ENCODE results near the gene ZBTB8B.
A peak's percentile ranks its signal among the peaks of the same experiment; 100 is the strongest.
"Not testable (repeated sequence)": the region's sequence is repeated elsewhere in the genome, so short reads cannot be mapped to it uniquely, and the experiment has no call there.

Gene ZBTB8B

DNA sequence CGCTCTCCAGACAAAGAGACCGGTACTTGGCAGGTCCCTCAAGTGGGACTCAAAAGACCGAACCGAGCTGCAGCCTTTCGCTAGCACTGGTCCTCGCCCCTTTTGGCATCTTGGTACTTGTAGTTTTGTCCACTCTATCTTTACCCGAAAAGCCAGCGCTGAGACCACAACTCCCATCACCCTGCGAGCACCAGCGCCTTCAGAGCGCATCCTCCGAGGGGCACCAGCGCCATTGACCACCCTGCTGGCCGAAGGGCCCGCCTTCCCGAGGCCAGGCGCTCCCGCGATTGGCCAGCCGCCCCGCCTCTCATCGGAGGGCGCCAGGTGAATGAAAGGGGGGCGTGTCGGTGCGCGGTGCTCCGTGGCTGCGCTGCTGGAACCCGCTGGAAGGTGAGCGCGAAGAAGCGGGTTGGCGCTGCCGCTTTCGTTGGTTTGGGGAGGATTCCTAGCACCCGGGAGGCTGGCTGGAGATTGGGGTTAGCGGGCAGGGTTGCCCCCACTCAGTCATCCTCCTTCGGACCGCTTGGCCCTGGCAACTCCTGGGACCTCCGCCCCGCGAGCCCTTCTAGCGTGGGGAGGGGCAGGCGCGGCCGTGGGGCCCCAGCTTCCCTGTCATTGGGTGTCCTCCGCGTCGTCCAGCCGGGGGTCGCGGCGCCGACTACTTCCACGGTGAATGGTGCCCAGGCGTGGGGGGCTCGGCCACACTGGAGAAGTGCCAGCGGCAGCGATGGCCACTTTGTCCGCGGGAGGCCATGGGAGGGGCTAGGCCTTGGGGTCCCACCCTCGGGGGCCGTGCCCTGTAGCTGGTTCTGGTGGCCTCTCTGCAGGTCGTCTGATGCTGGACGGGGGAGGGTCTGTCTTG lies at the start of gene ZBTB8B:
Gene ZBTB8B, plus strand, starts transcription at position 357 of the 862 bp plus-strand sequence. CDS start 5,553 bp downstream, outside the sequence.
- peak within 1 kb of the TSS; percentile 62 for H3K4me3 ChIP-seq (ENCODE audit: low read depth, low read length)
- DNase-seq (ENCODE audit: low read depth): peak; percentile 88
- TF ChIP-seq, protein P1, sequence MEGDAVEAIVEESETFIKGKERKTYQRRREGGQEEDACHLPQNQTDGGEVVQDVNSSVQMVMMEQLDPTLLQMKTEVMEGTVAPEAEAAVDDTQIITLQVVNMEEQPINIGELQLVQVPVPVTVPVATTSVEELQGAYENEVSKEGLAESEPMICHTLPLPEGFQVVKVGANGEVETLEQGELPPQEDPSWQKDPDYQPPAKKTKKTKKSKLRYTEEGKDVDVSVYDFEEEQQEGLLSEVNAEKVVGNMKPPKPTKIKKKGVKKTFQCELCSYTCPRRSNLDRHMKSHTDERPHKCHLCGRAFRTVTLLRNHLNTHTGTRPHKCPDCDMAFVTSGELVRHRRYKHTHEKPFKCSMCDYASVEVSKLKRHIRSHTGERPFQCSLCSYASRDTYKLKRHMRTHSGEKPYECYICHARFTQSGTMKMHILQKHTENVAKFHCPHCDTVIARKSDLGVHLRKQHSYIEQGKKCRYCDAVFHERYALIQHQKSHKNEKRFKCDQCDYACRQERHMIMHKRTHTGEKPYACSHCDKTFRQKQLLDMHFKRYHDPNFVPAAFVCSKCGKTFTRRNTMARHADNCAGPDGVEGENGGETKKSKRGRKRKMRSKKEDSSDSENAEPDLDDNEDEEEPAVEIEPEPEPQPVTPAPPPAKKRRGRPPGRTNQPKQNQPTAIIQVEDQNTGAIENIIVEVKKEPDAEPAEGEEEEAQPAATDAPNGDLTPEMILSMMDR (conservative IDR thresholded peaks at IDR 0.05; ENCODE audit: low read depth, low read length): peak; percentile 6

DNA sequence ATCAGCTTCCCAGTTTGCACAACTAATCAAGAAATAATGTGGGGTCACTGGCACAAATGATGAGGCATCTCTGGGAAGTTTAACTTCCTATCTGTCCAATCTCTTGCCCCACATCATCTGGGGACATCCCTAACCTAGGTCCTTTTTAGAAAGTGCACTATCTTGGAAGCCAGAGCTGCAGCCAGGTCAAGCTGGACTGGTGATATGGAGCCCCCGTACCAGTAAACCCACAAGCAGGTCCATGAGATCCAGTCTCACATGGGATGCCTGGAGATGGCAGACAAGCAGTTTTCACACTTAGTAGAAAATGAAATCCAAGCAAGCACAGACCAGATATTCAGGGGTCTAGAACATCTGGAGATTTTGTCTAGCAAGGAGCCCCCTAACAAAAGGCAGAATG lies 43.1 kb upstream of the ZBTB8B start:
- DNase-seq (ENCODE audit: low read depth): no peak
- no peak overlapping the region for H3K4me3 ChIP-seq (ENCODE audit: low read depth, low read length)
- TF ChIP-seq, protein P1 (conservative IDR thresholded peaks at IDR 0.05; ENCODE audit: low read depth, low read length): no peak

DNA sequence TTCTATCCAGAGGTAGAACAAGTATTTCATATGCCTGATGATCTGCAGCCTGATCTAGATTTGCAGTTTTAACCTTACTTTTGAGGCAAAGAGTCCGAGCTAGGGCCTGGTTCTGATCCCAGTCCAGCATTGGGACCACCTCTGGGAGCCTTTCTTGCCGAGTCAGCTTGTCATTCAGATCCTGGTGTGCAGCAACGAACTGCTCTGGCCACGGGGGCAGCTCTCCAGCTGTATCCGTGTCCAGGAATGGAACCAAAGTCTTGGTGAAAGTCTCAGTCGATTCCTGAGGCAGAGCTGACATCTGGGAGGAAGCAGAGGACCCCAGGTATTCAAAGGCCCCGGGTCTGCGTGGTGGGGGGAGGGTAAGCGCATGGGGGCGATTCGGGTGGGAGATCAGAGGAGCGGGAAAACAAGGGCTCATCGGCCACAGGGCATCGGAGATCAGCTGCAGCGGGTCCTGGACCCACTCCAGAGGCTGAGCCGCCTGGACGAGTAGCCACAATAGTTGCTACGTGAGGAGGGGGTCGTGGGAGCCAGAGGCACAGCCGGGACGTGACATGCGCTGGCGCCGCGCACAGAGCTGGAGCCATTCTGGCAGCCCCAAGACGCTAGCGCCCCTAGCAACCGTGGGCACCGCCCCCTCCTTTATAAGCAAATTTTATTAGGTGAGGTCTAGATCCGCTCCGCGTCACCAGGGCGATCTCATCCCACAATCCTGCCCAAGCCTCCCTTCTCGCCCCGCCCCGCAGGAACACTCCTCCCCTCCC lies 38.2 kb upstream of the ZBTB8B start:
- DNase-seq (ENCODE audit: low read depth): no peak
- TF ChIP-seq, protein P1 (conservative IDR thresholded peaks at IDR 0.05; ENCODE audit: low read depth, low read length): no peak
- peak overlapping the region; percentile 47 for H3K4me3 ChIP-seq (ENCODE audit: low read depth, low read length)

DNA sequence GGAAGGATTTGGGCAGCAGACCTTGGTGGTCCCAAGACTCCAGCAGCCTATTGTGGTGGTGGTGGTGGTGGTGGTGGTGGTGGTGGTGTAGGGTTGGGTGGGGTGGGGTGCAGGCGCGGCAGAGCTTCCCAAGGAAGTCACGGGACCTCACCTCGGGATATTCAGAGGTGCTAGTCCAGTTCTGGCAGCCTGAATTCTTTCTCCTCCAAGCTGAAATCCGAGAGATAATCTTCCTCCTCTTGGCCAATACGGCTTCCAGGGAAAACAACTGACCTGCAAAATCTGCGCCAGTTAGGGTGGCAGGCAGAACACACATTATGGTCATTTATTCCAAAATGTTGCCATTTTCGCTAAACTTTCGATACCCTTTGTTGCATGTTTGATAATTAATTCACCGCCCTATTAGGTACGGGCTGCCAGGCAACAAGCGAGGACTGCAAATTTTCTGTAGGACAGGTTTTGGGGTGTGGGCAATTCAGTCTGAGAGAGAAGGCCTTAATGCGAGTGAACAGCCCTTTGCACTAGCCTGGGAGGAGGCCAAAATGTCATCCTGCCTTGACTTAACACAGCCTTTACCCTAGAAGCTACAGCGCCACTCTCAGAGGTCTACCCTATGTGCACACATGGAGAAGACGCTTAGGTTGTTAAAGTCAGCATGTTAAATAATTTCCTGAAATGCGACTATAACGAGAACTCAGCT lies 37.5 kb upstream of the ZBTB8B start:
- TF ChIP-seq, protein P1 (conservative IDR thresholded peaks at IDR 0.05; ENCODE audit: low read depth, low read length): no peak
- DNase-seq (ENCODE audit: low read depth): no peak
- H3K4me3 ChIP-seq (ENCODE audit: low read depth, low read length): no peak overlapping the region

DNA sequence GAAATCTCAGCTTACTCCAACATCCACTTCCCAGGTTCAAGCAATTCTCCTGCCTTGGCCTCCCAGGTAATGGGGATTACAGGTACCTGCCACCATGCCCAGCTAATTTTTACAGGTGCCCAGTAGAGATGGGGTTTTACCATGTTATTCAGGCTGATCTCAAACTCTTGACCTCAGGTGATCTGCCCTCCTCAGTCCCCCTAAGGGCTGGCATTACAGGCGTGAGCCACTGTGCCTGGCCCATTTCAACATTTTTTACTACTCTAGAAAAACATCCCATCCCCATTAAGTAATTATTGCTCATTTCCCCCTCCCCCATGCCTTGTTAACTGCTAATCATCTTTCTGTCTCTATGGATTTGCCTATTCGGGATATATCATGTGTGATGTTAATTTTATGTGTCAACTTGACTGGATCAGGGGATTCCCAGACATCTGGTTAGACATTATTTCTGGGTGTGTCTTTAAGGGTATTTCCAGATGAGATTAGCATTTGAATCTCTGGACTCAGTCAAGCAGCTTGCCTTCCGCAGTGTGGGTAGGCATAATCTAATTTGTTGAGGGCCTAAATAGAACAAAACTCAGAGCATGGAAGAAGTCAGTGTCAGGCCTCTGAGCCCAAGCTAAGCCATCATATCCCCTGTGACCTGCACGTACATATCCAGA lies 33.0 kb upstream of the ZBTB8B start:
- no peak for DNase-seq (ENCODE audit: low read depth)
- no peak overlapping the region for H3K4me3 ChIP-seq (ENCODE audit: low read depth, low read length)
- TF ChIP-seq, protein P1 (conservative IDR thresholded peaks at IDR 0.05; ENCODE audit: low read depth, low read length): no peak

DNA sequence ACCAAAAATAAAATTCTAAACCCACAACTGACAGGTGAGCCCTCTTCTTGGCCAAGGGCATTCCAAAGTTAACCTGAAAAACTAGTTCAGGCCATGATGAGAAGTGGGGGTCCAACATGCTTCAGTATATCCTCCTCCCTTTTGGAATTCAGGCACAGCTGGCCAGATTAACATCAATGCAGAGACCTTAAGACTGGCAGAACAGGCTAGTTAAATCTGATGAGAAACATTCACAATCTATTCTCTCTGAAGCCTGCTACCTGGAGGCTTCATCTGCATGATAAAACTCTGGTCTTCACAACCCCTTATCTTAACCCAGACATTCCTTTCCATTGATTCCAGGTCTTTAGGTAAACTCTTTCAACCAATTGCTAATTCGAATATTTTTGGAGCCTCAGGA lies 26.7 kb upstream of the ZBTB8B start:
- TF ChIP-seq, protein P1 (conservative IDR thresholded peaks at IDR 0.05; ENCODE audit: low read depth, low read length): no peak
- H3K4me3 ChIP-seq (ENCODE audit: low read depth, low read length): no peak overlapping the region
- no peak for DNase-seq (ENCODE audit: low read depth)

DNA sequence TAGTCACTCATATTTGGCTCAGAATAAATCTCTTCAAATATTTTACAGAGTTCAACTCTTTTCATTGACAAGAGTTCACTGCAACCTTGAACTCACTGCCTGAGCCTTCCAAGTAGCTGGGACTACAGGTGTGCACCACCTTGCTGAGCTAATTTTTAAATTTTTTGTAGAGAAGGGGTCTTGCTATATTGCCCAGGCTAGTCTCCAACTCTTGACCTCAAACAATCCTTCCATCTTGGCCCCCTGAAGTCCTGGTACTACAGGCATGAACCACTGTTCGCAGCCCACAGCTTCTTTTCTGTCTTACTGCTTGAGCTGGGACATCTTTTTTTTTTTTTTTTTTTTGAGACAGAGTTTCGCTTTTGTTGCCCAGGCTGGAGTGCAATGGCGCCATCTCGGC lies 26.1 kb upstream of the ZBTB8B start:
- H3K4me3 ChIP-seq (ENCODE audit: low read depth, low read length); DNase-seq (ENCODE audit: low read depth): not testable (repeated sequence)

DNA sequence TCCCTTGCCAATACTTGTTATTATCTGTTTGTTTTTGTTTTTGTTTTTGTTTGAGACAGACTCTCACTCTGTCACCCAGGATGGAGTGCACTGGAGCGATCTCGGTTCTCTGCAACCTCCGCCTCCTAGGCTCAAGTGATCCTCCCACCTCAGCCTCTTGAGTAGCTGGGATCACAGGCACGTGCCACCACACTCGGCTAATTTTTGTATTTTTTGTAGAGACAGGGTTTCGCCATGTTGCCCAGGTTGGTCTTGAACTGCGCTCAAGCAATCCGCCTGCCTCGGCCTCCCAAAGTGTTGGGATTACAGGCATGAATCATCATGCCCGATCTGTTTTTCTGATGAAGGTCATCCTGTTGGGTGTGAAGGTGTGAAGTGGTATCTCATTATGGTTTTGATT lies 23.4 kb upstream of the ZBTB8B start:
- H3K4me3 ChIP-seq (ENCODE audit: low read depth, low read length); DNase-seq (ENCODE audit: low read depth): not testable (repeated sequence)

Data from choroid plexus epithelial cell (primary cell).